Fibroblast of mammary gland (primary cell): ENCODE results near the gene DYRK1B.
A peak's percentile ranks its signal among the peaks of the same experiment; 100 is the strongest.
"Not testable (repeated sequence)": the region's sequence is repeated elsewhere in the genome, so short reads cannot be mapped to it uniquely, and the experiment has no call there.

Experiments
- DNase-seq: peaks from one replicate; pipeline ENCODE4 v3.0.0-alpha.2; 2010; ENCODE audit warnings: low read depth
- H3K4me3 ChIP-seq: 2 replicates; pipeline ENCODE4 v1.5.1; 2011; ENCODE audit warnings: low read depth, mild to moderate bottlenecking, low read length, moderate library complexity; ENCODE audit not compliant: control insufficient read depth
- TF ChIP-seq, protein P1 (sequence below): conservative IDR thresholded peaks from 2 replicates; pipeline ENCODE4 v1.5.1; 2011; ENCODE audit warnings: low read depth, low read length, inconsistent platforms; ENCODE audit not compliant: control insufficient read depth, insufficient read depth

DYRK1B gene

DNA sequence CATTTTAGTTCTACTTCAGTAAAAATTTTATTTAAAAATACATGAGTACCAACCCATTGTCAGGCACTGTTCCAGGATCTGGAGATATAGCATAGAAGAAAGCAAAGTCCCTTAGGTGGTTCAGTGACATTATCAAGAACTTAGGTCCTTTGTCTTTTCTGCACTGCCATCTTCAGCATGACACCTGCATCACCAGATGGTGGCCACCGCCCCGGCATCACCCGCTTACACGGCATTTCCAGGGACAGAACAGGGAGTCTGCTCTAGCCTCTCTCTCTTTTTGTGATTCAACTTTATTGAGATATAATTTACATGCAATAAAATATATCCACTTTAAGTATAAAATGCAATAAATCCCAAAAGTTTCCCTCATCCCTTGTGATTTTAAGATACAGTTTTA is 23.5 kb downstream of the DYRK1B start:
- no peak overlapping the region for H3K4me3 ChIP-seq
- TF ChIP-seq, protein P1, sequence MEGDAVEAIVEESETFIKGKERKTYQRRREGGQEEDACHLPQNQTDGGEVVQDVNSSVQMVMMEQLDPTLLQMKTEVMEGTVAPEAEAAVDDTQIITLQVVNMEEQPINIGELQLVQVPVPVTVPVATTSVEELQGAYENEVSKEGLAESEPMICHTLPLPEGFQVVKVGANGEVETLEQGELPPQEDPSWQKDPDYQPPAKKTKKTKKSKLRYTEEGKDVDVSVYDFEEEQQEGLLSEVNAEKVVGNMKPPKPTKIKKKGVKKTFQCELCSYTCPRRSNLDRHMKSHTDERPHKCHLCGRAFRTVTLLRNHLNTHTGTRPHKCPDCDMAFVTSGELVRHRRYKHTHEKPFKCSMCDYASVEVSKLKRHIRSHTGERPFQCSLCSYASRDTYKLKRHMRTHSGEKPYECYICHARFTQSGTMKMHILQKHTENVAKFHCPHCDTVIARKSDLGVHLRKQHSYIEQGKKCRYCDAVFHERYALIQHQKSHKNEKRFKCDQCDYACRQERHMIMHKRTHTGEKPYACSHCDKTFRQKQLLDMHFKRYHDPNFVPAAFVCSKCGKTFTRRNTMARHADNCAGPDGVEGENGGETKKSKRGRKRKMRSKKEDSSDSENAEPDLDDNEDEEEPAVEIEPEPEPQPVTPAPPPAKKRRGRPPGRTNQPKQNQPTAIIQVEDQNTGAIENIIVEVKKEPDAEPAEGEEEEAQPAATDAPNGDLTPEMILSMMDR = no peak
- no peak for DNase-seq

DNA sequence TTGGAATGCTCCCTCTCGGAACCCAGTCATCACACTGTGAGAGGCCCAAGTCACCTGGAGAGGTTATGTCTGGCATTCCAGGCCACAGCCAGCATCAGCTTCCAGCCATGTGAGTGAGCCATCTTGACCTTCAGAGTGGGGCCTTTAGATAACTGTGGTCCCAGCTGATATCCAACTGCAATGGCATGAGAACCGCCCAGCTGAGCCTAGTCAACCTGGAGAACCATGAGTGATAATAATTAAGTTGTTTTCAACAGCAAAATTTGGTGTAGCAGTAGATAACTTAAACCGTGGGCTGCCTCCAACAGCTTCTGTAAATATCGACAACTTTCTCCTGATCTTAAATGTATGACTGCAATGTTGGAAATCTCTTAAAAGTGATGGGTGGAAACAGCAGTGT is 24.6 kb downstream of the DYRK1B start:
- DNase-seq = no peak
- no peak overlapping the region for H3K4me3 ChIP-seq
- TF ChIP-seq, protein P1 = no peak

DNA sequence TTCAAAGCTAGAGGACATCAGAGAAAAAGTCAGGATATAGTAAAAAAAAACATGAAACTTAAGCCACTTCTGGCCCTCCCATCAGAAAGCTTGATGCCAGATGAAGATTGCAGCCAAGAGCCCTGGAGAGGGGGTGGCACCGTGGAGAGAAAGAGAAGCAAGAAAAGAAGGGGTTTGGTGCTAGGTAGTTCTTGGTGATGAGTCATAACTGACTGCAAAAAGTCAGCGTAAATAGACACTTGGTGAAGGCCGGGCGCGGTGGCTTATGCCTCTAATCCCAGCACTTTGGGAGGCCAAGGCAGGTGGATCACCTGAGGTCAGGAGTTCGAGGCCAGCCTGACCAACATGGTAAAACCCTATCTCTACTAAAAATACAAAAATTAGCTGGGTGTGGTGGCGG is 25.3 kb downstream of the DYRK1B start:
- not testable (repeated sequence) for DNase-seq, H3K4me3 ChIP-seq

DNA sequence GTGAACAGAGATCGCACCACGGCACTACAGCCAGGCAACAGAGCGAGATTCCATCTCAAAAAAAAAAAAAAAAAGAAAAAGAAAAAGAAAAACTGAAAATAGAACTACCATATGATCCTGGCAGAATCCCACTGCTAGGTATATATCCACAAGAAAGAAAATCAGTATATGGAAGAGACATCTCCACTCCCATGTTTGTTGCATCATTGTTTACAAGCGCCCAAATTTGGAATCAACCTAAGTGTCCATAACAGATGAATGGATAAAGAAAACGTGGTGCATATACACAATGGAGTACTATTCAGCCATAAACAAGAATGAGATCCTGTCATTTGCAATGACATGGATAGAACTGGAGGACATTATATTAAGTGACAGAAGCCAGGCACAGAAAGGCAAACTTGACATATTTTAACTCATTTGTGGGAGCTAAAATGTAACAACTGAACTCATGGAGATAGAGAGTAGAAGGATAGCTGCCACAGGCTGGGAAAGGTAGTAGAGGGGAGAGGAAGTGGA is 26.1 kb downstream of the DYRK1B start:
- no peak for DNase-seq
- TF ChIP-seq, protein P1 = no peak
- H3K4me3 ChIP-seq = no peak overlapping the region

DNA sequence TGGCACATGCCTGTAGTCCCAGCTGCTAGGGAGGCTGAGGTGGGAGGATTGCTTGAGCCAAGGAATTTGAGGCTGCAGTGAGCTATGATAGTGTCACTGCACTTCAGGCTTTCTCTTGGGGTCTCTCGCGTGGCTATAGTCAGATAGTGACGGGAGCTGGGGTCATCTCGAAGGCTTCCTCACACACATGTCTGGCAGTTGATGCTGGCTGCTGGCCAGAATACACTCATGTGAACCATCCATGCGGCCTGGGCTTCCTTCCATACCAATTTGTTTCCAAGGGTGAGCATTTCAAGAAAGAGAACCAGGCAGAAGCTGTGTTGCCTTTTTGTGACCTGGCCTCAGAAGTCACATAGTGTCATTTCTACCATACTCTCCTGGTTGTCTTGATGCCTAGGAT is 28.9 kb downstream of the DYRK1B start:
- TF ChIP-seq, protein P1 = no peak
- H3K4me3 ChIP-seq = no peak overlapping the region
- peak; percentile 43 for DNase-seq

DNA sequence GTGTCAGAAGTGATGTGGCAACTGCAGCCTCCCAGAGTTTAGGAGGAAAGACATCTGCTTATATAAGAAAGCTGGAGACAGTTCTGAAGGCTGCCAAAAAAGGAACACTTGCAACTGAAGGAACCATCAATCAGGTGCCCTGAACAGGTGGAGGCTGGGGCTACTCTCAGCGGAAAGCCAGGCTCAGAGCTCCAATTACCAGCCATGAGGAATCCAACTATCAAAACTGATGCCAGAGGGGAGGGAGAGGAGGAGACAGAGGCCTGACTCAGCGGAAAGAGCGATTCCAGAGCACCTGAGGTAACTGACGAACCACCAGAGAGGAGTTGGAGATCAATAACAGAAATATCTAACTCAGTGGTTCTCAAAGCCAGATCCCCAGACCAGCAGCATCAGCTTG is 31.0 kb downstream of the DYRK1B start:
- TF ChIP-seq, protein P1 = no peak
- no peak overlapping the region for H3K4me3 ChIP-seq
- DNase-seq = no peak

DNA sequence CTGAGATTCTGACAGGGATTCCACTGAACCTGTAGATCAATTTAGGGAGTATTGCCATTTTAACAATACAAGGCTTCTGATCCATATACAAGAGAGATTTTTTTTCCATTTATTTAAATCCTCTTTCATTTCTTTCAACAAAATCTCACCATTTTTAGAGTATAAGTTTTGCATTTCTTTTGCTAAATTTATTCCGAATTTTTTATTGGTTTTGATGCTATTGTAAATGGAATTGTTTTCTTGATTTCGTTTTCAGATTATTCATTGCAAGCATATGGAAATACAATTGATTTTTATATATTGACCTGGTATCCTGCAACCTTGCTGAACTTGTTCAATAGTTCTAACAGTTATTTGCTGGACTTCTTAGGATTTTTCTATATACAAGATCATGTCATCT is 36.9 kb downstream of the DYRK1B start:
- no peak overlapping the region for H3K4me3 ChIP-seq
- TF ChIP-seq, protein P1 = no peak
- no peak for DNase-seq
